A549 (cell line): ENCODE data around the gene TBCCD1. TPM values are rescaled to one million over a fixed set of nuclear protein-coding genes. Genes with fewer than 3 reads are reported as not detected.

ENCODE experiments used
- ATAC-seq, 2 experiments: fragments of 200-7000 bp in 1 of 2; fragments of >200 bp in 1 of 2; cut with Nextera tagmentation in 1 of 2; cut with Tn5 transposase in 1 of 2; 3 replicates each; pipeline versions ENCODE4 v1.8.0 to v1.9.1; 2018 to 2020; ENCODE audit warnings: mild to moderate bottlenecking in 1 of 2, moderate library complexity in 1 of 2
- CTCF ChIA-PET: fragments of 300-600 bp; sonication (Branson Sonifier 250); formaldehyde crosslinking; extraction: SDS; loops from one replicate; lab custom pipeline; 2021; ENCODE audit warnings: antibody characterized with exemption, inconsistent platforms; lab: Yijun Ruan, JAX
- POLR2A ChIA-PET: fragments of 350-600 bp; formaldehyde crosslinking; extraction: SDS; loops from one replicate; lab custom pipeline; 2021; ENCODE audit warnings: antibody characterized with exemption, inconsistent platforms; lab: Yijun Ruan, JAX
- DNase-seq, 2 experiments: peaks; one replicate each; pipeline versions ENCODE4 v3.0.0 to v3.0.0-alpha.2; 2011 to 2016; ENCODE audit warnings: low read depth in 1 of 2, low spot score in 1 of 2
- FAIRE-seq: peaks from 2 replicates; lab custom pipeline; 2011; peaks lifted over from hg19 to GRCh38; lab: Jason Lieb, UNC
- H3K27ac ChIP-seq, 2 experiments: fragments of >200 bp; sonication (Bioruptor Twin); formaldehyde crosslinking; 3 replicates each; pipeline ENCODE4 v1.5.1; 2016 to 2017
- H3K4me1 ChIP-seq: fragments of >200 bp; sonication (Bioruptor Twin); formaldehyde crosslinking; 3 replicates; pipeline ENCODE4 v1.6.1; 2016
- H3K4me2 ChIP-seq: fragments of >200 bp; sonication (Bioruptor Twin); formaldehyde crosslinking; 3 replicates; pipeline ENCODE4 v1.6.1; 2016
- H3K4me3 ChIP-seq: fragments of >200 bp; sonication (Bioruptor Twin); formaldehyde crosslinking; 3 replicates; pipeline ENCODE4 v1.5.1; 2016
- H3K9me3 ChIP-seq: fragments of >200 bp; sonication (Bioruptor Twin); formaldehyde crosslinking; 3 replicates; pipeline ENCODE4 v1.6.1; 2016
- CBX2 ChIP-seq: fragments of 200-600 bp; sonication (generic); IDR thresholded peaks from 2 replicates; pipeline ENCODE4 v1.6.1; 2016; ENCODE audit warnings: low read depth, mild to moderate bottlenecking, borderline replicate concordance
- CBX8 ChIP-seq: fragments of 200-600 bp; sonication (generic); IDR thresholded peaks from 2 replicates; pipeline ENCODE4 v1.6.1; 2016
- CEBPB ChIP-seq, 2 experiments: fragments of >200 bp in 1 of 2; sonication (Bioruptor Twin) in 1 of 2; formaldehyde crosslinking in 1 of 2; IDR thresholded peaks; 2 replicates each; pipeline ENCODE4 v1.6.1; 2012 to 2016
- CHD2 ChIP-seq: fragments of 150-350 bp; IDR thresholded peaks from 2 replicates; pipeline ENCODE4 v1.6.1; 2014; ENCODE audit warnings: low read length; ENCODE audit not compliant: partially characterized antibody
- EHF ChIP-seq: fragments of 250-450 bp; sonication (Bioruptor Pico); IDR thresholded peaks from 2 replicates; pipeline ENCODE4 v1.5.0; 2020; ENCODE audit warnings: mild to moderate bottlenecking
- ELK1 ChIP-seq: fragments of 150-350 bp; IDR thresholded peaks from 2 replicates; pipeline ENCODE4 v1.6.1; 2014; ENCODE audit warnings: low read depth, mild to moderate bottlenecking, low read length
- FOSB ChIP-seq: fragments of 250-450 bp; sonication (Bioruptor Pico); IDR thresholded peaks from 2 replicates; pipeline ENCODE4 v1.5.0; 2020; ENCODE audit warnings: mild to moderate bottlenecking, moderate library complexity
- GATA3 ChIP-seq: IDR thresholded peaks from 2 replicates; pipeline ENCODE4 v1.6.1; 2012; ENCODE audit warnings: borderline replicate concordance
- HOXA7 ChIP-seq: fragments of 250-450 bp; sonication (Bioruptor Pico); IDR thresholded peaks from 2 replicates; pipeline ENCODE4 v1.5.0; 2020; ENCODE audit warnings: mild to moderate bottlenecking, moderate library complexity
- HOXB13 ChIP-seq: fragments of 250-450 bp; sonication (Bioruptor Pico); IDR thresholded peaks from 2 replicates; pipeline ENCODE4 v1.5.0; 2020; ENCODE audit warnings: low read depth, mild to moderate bottlenecking, moderate library complexity
- HOXB5 ChIP-seq: fragments of 250-450 bp; sonication (Bioruptor Pico); IDR thresholded peaks from 2 replicates; pipeline ENCODE4 v1.5.0; 2020; ENCODE audit warnings: mild to moderate bottlenecking, moderate library complexity
- JUN ChIP-seq, 2 experiments: fragments of >200 bp; sonication (Bioruptor Twin); formaldehyde crosslinking; IDR thresholded peaks; 2 replicates in 1 of 2; 3 replicates in 1 of 2; pipeline ENCODE4 v1.6.1; 2016 to 2017
- JUNB ChIP-seq: fragments of >200 bp; sonication (Bioruptor Twin); formaldehyde crosslinking; IDR thresholded peaks from 2 replicates; pipeline ENCODE4 v1.6.1; 2016
- KDM1A ChIP-seq: fragments of 200-600 bp; sonication (generic); IDR thresholded peaks from 2 replicates; pipeline ENCODE4 v1.6.1; 2016; ENCODE audit warnings: low read depth, mild to moderate bottlenecking
- KDM5A ChIP-seq: fragments of 200-600 bp; sonication (generic); IDR thresholded peaks from 2 replicates; pipeline ENCODE4 v1.6.1; 2016; ENCODE audit warnings: antibody characterized with exemption, mild to moderate bottlenecking
- MYC ChIP-seq: IDR thresholded peaks from 2 replicates; pipeline ENCODE4 v1.6.1; 2012; ENCODE audit warnings: mild to moderate bottlenecking, inconsistent platforms, low read length, improper control_type of control experiment, borderline replicate concordance
- NPAS2 ChIP-seq: fragments of 250-450 bp; sonication (Bioruptor Pico); IDR thresholded peaks from 2 replicates; pipeline ENCODE4 v1.8.0; 2022; ENCODE audit warnings: mild to moderate bottlenecking, moderate library complexity, borderline replicate concordance
- PHF8 ChIP-seq: fragments of 200-600 bp; sonication (generic); IDR thresholded peaks from 2 replicates; pipeline ENCODE4 v1.6.1; 2016; ENCODE audit warnings: low read depth, mild to moderate bottlenecking, antibody characterized with exemption, moderate library complexity, borderline replicate concordance
- POLR2A ChIP-seq: IDR thresholded peaks from 2 replicates; pipeline ENCODE4 v1.6.1; 2012; ENCODE audit warnings: mild to moderate bottlenecking, low read length
- REST ChIP-seq: fragments of 200-600 bp; sonication (generic); IDR thresholded peaks from 2 replicates; pipeline ENCODE4 v1.6.1; 2016; ENCODE audit warnings: antibody characterized with exemption, mild to moderate bottlenecking, moderate library complexity
- RFX5 ChIP-seq: fragments of 450-650 bp; IDR thresholded peaks from 2 replicates; pipeline ENCODE4 v1.7.1; 2014; ENCODE audit warnings: antibody characterized with exemption, mild to moderate bottlenecking, moderate library complexity
- TFCP2L1 ChIP-seq: fragments of 250-450 bp; sonication (Bioruptor Pico); IDR thresholded peaks from 2 replicates; pipeline ENCODE4 v1.5.0; 2021; ENCODE audit warnings: mild to moderate bottlenecking
- TP53 ChIP-seq: fragments of 250-450 bp; sonication (Bioruptor Pico); IDR thresholded peaks from 2 replicates; pipeline ENCODE4 v1.5.0; 2021; ENCODE audit warnings: mild to moderate bottlenecking, moderate library complexity
- WGBS: methylation state at CpG from one replicate; pipeline ENCODE4 v1.1.6; 2017; ENCODE audit errors: missing lambda C conversion rate; 5-methylcytosine and 5-hydroxymethylcytosine counted together
- polyA plus RNA-seq, 4 experiments: library from polyadenylated mRNA; depleted of rRNA in 3 of 4; stranded (reverse); fragments of >200 nt; fragmentation: RNase III in 1 of 4; extraction: RNeasy Plus Mini Kit Qiagen cat#74134 plus additional on column Dnase treatment in 1 of 4; gene quantifications; 2 replicates in 3 of 4; 3 replicates in 1 of 4; pipeline ENCODE4 v1.2.3, GENCODE V29; 2011 to 2017
- TF ChIP-seq, protein P1 (sequence below): fragments of 450-650 bp; IDR thresholded peaks from 2 replicates; pipeline ENCODE4 v1.6.1; 2014; ENCODE audit warnings: antibody characterized with exemption
- TF ChIP-seq, protein P2 (sequence below): IDR thresholded peaks from 2 replicates; pipeline ENCODE4 v1.6.1; 2012; ENCODE audit warnings: low read depth, borderline replicate concordance
- TF ChIP-seq, protein P3 (sequence below): IDR thresholded peaks from 2 replicates; pipeline ENCODE4 v1.6.1; 2012

The TBCCD1 gene
- polyA plus RNA-seq, 2 of the 4 experiments (the other 2 are of a cell fraction) = 5.8 to 11.4 TPM

DNA sequence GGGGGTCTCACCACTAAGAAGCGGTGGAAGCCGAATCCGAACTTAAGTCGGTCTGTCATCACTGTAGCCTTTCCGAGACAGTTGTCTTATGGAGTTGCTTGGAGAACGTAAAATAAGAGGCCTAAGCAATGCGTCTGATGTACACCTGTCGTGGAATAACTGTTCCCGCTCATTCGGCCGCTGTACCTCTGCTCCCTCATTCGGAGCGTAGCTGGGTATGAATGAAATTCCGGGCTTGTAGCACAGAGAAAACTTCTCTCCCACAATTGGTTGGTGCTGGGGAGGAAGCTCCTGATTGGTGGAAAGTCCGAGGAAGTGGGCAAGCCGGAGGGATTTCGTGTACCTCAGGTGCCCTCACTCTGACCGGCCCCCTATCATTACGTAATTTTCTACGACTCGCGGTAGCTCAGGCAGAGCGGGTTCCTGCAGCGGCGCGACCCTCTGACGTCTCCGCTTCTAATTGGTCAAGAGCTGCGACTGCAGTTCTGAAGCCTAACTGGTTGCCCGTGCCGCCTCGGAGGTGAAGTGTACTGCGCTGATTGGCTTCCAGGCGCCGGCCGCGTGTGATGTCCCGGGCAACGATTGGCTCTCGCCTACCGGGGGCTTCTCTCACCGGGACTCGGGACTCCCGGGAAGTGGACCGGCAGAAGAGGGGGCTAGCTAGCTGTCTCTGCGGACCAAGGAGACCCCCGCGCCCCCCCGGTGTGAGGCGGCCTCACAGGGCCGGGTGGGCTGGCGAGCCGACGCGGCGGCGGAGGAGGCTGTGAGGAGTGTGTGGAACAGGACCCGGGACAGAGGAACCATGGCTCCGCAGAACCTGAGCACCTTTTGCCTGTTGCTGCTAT, 3.2 kb upstream of the TBCCD1 start, which contains the start of gene DNAJB11:
Gene DNAJB11 (plus strand): TSS at position 625 of the 845 bp plus-strand sequence. CDS start 178 bp downstream, at position 803.
- ATAC-seq = peak; percentile 94 to 95
- TF ChIP-seq, protein P1, sequence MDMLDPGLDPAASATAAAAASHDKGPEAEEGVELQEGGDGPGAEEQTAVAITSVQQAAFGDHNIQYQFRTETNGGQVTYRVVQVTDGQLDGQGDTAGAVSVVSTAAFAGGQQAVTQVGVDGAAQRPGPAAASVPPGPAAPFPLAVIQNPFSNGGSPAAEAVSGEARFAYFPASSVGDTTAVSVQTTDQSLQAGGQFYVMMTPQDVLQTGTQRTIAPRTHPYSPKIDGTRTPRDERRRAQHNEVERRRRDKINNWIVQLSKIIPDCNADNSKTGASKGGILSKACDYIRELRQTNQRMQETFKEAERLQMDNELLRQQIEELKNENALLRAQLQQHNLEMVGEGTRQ = no peak
- TF ChIP-seq JUN (IDR thresholded peaks at IDR 0.05) = peak in 1 of 2 experiments; percentile 46; a peak in 1 of 5 replicates
- TF ChIP-seq GATA3 = no peak
- TF ChIP-seq CBX8 = no peak
- TF ChIP-seq MYC = no peak
- TF ChIP-seq KDM5A = peak; percentile 71
- TF ChIP-seq, protein P2, sequence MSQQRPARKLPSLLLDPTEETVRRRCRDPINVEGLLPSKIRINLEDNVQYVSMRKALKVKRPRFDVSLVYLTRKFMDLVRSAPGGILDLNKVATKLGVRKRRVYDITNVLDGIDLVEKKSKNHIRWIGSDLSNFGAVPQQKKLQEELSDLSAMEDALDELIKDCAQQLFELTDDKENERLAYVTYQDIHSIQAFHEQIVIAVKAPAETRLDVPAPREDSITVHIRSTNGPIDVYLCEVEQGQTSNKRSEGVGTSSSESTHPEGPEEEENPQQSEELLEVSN = 0 out of 2 replicates have a peak, but pooled peaks have one; percentile 20
- no peak for TF ChIP-seq HOXB5 (CRISPR knock-in tag)
- TF ChIP-seq, protein P3, sequence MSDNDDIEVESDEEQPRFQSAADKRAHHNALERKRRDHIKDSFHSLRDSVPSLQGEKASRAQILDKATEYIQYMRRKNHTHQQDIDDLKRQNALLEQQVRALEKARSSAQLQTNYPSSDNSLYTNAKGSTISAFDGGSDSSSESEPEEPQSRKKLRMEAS = peak; percentile 75
- no peak for TF ChIP-seq REST
- no peak for TF ChIP-seq CBX2
- TF ChIP-seq PHF8 = peak; percentile 67; the same call in 1 of the 2 replicates
- no peak for TF ChIP-seq TFCP2L1 (CRISPR knock-in tag)
- no peak for TF ChIP-seq KDM1A
- no peak for TF ChIP-seq TP53 (CRISPR knock-in tag)
- peak; percentile 87 for TF ChIP-seq RFX5
- peak in 1 of 2 experiments; percentile 85; a peak in 2 of 4 replicates for TF ChIP-seq CEBPB (IDR thresholded peaks at IDR 0.05)
- no peak for TF ChIP-seq NPAS2 (CRISPR knock-in tag)
- no peak for TF ChIP-seq ELK1
- TF ChIP-seq FOSB (CRISPR knock-in tag) = no peak
- TF ChIP-seq HOXB13 (CRISPR knock-in tag) = no peak
- TF ChIP-seq EHF = no peak
- peak; percentile 53 for TF ChIP-seq CHD2
- no peak for TF ChIP-seq HOXA7 (CRISPR knock-in tag)
- peak; percentile 63 for TF ChIP-seq POLR2A
- TF ChIP-seq JUNB = no peak
- Histone ChIP-seq H3K4me3 (peak within 1 kb of the TSS; percentile 85), H3K9me3 (no peaks in the 10 kb centered on the region), H3K4me1 (peaks cover 16% of the 10 kb centered on the region; the same call in 2 of the 3 replicates), H3K27ac (peak within 1 kb of the TSS; percentile 89 to 90), H3K4me2 (peak within 1 kb of the TSS; percentile 99)
- CTCF ChIA-PET = interaction anchor here (1.5 to 8.0 kb wide), 3 partner anchors 17 to 251 kb away, joined by 4 to 48 read pairs (median 5); partner anchors contain the start of gene AHSG
- peak; percentile 97 to 99 for DNase-seq
- no peak for FAIRE-seq
- WGBS = under 1% methylated on average over 30 of the region's 59 CpGs
- POLR2A ChIA-PET = interaction anchor here (0.6 to 1.6 kb wide), 9 partner anchors 17 to 632 kb away, joined by 3 to 24 read pairs (median 4); partner anchors contain the start of genes EIF4A2 and TRA2B
